Endodermal cell (in vitro differentiated cells): ENCODE results near the gene TUBB4A. TPM values are rescaled to one million over a fixed set of nuclear protein-coding genes. Genes with fewer than 3 reads are reported as not detected.

Experiments
- DNase-seq: peaks from one replicate; pipeline ENCODE4 v3.0.0-alpha.2; 2017
- H3K27ac ChIP-seq: 2 replicates; pipeline ENCODE4 v1.5.1; 2013; ENCODE audit warnings: mild to moderate bottlenecking, low read depth, low read length, moderate library complexity
- H3K27me3 ChIP-seq: 2 replicates; pipeline ENCODE4 v1.6.1; 2013; ENCODE audit warnings: mild to moderate bottlenecking, low read length, moderate library complexity; ENCODE audit not compliant: insufficient read depth, control insufficient read depth, poor library complexity, severe bottlenecking
- H3K36me3 ChIP-seq: 2 replicates; pipeline ENCODE4 v1.7.0; 2013; ENCODE audit warnings: mild to moderate bottlenecking, low read length, moderate library complexity; ENCODE audit not compliant: control insufficient read depth, insufficient read depth
- H3K4me1 ChIP-seq: one replicate; pipeline ENCODE4 v1.7.0; 2013; ENCODE audit warnings: low read length; ENCODE audit not compliant: control insufficient read depth, insufficient read depth
- H3K4me3 ChIP-seq: 2 replicates; pipeline ENCODE4 v1.5.1; 2013; ENCODE audit warnings: mild to moderate bottlenecking, low read length, moderate library complexity
- H3K9ac ChIP-seq: 2 replicates; pipeline ENCODE4 v1.6.1; 2013; ENCODE audit warnings: mild to moderate bottlenecking, low read length, moderate library complexity; ENCODE audit not compliant: poor library complexity, severe bottlenecking; ENCODE audit errors: extremely low read depth
- H3K9me3 ChIP-seq: 2 replicates; pipeline ENCODE4 v1.6.1; 2013; ENCODE audit warnings: mild to moderate bottlenecking, low read length, moderate library complexity; ENCODE audit not compliant: control insufficient read depth
- H3K27ac Mint-ChIP-seq: 2 replicates; pipeline ENCODE4 v1.8.0; 2020; ENCODE audit warnings: mixed read lengths
- H3K27me3 Mint-ChIP-seq: 2 replicates; pipeline ENCODE4 v1.8.0; 2021; ENCODE audit warnings: mild to moderate bottlenecking, mixed read lengths; ENCODE audit not compliant: insufficient read depth
- H3K36me3 Mint-ChIP-seq: 2 replicates; pipeline ENCODE4 v1.8.0; 2020; ENCODE audit warnings: low read depth, mixed read lengths
- H3K4me1 Mint-ChIP-seq: 2 replicates; pipeline ENCODE4 v1.8.0; 2020; ENCODE audit warnings: mixed read lengths
- H3K4me3 Mint-ChIP-seq: 2 replicates; pipeline ENCODE4 v1.8.0; 2020; ENCODE audit warnings: mild to moderate bottlenecking, moderate library complexity, mixed read lengths
- H3K9me3 Mint-ChIP-seq: 2 replicates; pipeline ENCODE4 v1.8.0; 2020; ENCODE audit warnings: mild to moderate bottlenecking, mixed read lengths
- WGBS, 2 experiments: methylation state at CpG; one replicate each; pipeline versions ENCODE4 v1.1.5 to v1.1.7; 2013; ENCODE audit warnings: missing lambda C conversion rate in 2 of 2, mixed read lengths in 1 of 2; ENCODE audit not compliant: insufficient coverage in 1 of 2, insufficient read length in 1 of 2; 5-methylcytosine and 5-hydroxymethylcytosine counted together
- total RNA-seq, 2 donors: library from RNA; stranded (reverse); fragmentation: NEBNext Ultra II Directional in 1 of 2; extraction: Animal tissue kit (Norgen Biotek cat#: 25700) in 1 of 2; gene quantifications; 2 replicates in 1 of 2; 3 replicates in 1 of 2; pipeline ENCODE4 v1.2.1, GENCODE V29; 2021
- TF ChIP-seq, protein P1 (sequence below): fragments of 200-600 bp; sonication (generic); conservative IDR thresholded peaks from 2 replicates; pipeline ENCODE4 v1.5.0; 2021; ENCODE audit warnings: antibody characterized with exemption, mild to moderate bottlenecking

The TUBB4A gene
- total RNA-seq, 2 donors from 2014 or later: 5.2 to 7.5 TPM

DNA sequence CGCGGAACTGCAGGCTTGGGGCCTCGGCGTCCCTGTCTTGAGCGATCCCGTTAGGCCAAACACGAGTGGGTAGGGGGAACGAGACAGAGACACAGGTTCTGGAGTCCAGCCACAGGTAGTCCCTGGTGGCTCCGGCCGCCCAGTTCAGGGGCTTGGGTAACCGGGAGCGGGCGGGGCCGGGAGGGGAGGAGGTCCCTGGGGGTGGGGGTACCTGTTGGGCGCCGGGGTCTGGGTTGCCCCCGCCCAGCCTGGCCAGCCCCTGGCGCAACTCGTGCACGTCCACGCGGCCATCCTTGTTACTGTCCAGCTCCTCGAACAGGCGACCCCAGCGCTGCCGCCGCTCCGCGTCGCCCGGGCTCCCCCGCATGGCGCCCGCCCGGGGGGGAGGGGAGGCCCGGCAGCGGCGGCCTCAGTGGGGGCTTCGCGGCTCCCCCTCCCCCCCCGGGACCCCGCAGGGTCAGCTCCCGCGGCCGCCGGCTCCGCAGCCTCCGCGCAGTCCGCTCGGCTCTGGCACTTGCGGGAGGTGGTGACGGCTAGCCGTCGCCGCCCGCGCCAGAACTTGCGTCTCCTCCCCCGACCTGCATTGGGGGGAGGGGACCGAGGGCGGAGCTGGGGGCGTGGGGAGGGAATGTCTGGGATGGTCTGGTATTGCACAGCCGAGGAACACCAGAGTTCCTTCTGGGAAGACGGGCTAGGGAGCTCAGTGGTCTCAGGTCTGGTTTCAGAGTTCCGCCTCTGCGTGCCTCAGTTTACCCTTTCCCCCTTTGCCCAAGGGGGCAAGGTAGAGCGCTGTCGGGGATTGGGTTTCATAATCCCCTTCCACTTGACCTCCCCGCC lies 42.6 kb downstream of the TUBB4A start, which contains the start of gene SLC25A23:
Gene SLC25A23 (minus strand): TSS at position 531 of the 837 bp plus-strand sequence. CDS start 164 bp downstream, at position 367.
- peaks cover 12% of the 10 kb centered on the region for H3K9me3 ChIP-seq
- H3K4me1 ChIP-seq: no peaks in the 10 kb centered on the region
- H3K4me3 ChIP-seq: peak within 1 kb of the TSS; percentile 87
- H3K9ac ChIP-seq: peak within 1 kb of the TSS; percentile 30
- peak within 1 kb of the TSS; percentile 25 for H3K27ac ChIP-seq
- Mint-ChIP-seq H3K9me3 (peaks cover 10% of the 10 kb centered on the region), H3K27me3 (peaks cover 23% of the 10 kb centered on the region), H3K4me1 (peaks cover 7% of the 10 kb centered on the region), H3K27ac (peak within 1 kb of the TSS; percentile 92), H3K4me3 (peak within 1 kb of the TSS; percentile 69), H3K36me3 (peaks cover 20% of the 10 kb centered on the region)
- 0 to 1% methylated on average over 3 to 68 of the region's 70 CpGs for WGBS, 2 experiments
- peaks cover 4% of the 10 kb centered on the region for H3K27me3 ChIP-seq
- DNase-seq: peak; percentile 92
- TF ChIP-seq, protein P1, sequence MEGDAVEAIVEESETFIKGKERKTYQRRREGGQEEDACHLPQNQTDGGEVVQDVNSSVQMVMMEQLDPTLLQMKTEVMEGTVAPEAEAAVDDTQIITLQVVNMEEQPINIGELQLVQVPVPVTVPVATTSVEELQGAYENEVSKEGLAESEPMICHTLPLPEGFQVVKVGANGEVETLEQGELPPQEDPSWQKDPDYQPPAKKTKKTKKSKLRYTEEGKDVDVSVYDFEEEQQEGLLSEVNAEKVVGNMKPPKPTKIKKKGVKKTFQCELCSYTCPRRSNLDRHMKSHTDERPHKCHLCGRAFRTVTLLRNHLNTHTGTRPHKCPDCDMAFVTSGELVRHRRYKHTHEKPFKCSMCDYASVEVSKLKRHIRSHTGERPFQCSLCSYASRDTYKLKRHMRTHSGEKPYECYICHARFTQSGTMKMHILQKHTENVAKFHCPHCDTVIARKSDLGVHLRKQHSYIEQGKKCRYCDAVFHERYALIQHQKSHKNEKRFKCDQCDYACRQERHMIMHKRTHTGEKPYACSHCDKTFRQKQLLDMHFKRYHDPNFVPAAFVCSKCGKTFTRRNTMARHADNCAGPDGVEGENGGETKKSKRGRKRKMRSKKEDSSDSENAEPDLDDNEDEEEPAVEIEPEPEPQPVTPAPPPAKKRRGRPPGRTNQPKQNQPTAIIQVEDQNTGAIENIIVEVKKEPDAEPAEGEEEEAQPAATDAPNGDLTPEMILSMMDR: no peak
- H3K36me3 ChIP-seq: peaks cover 17% of the 10 kb centered on the region

DNA sequence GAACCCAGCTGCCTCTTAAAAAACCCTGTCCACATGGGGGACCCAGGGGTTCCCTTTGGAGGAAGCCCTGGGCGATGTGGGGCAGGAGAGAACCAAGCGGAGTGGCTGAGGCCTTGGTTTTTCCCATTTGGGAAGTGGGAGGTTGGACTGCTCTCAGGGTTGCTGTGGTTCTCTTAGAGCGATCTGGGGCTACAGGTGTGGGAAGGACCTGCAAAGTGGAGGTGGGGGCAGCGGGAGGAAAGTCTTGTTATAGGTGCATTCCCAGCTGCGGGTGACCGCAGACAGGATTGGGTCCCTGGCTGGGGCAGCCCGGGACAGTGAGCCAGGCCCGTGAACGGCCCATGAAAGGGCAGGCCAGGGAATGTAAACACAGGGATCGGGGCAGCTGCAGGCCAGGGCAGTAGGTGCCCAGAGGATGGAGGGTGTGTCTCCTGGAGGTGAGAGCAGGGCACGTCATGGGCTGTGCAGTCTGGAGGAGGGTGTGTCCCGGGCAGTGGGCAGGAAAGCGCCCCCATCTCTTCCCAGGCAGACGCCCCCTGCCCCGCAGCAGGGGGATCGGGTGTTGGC lies 43.3 kb downstream of the TUBB4A start:
- H3K36me3 ChIP-seq: peaks cover 24% of the 10 kb centered on the region
- H3K9ac ChIP-seq: peak overlapping the region; percentile 30
- TF ChIP-seq, protein P1: peak; percentile 18
- 53 to 58% methylated on average over 13 to 16 of the region's 16 CpGs for WGBS, 2 experiments
- no peak overlapping the region for H3K27ac ChIP-seq
- peak overlapping the region; percentile 69 for H3K4me3 Mint-ChIP-seq
- peaks cover 27% of the 10 kb centered on the region for H3K36me3 Mint-ChIP-seq
- peaks cover 22% of the 10 kb centered on the region for H3K27me3 Mint-ChIP-seq
- peak overlapping the region; percentile 52 for H3K27ac Mint-ChIP-seq
- H3K4me1 ChIP-seq: no peaks in the 10 kb centered on the region
- H3K27me3 ChIP-seq: peaks cover 4% of the 10 kb centered on the region
- peaks cover 7% of the 10 kb centered on the region for H3K4me1 Mint-ChIP-seq
- peak overlapping the region; percentile 87 for H3K4me3 ChIP-seq
- H3K9me3 ChIP-seq: peaks cover 19% of the 10 kb centered on the region
- peaks cover 17% of the 10 kb centered on the region for H3K9me3 Mint-ChIP-seq
- DNase-seq: peak; percentile 60

DNA sequence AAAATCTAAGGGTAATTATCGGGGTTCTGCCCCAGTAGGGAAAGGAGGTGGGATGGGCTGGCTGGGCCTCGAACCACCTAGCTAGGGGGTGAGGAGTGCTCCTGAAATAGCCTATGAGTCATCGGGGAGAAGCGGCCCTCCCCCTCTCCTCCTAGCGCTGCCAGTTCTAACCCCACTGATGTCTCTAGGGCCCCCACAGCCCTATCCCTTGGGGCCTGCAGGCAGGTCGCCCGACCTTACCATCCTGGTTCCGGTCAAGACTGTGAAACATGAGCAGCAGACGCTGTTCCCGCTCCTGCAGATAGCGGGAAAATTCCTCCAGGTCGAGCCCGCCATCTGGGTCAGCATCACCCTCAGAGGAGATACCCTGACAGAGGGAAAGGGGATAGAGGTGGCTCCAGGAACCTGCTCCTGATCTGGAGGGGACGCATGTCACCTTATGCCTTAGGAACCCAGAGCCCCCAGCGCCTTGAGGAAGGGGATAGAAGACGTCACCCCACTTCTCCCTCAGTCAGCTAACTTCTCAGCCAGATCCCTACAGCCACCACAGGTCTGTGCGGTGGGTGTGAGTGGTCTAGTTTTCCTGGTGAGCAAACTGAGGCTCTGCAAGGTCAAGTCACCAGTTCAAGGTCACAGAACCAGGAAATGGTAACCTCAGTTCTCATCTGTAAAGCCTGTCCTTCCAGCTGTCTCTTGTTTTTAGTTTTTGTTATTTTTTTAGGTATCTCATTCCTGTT lies 44.0 kb downstream of the TUBB4A start:
- peaks cover 22% of the 10 kb centered on the region for H3K27me3 Mint-ChIP-seq
- Histone ChIP-seq H3K4me1 (no peaks in the 10 kb centered on the region), H3K36me3 (peaks cover 30% of the 10 kb centered on the region), H3K9ac (no peak overlapping the region), H3K27ac (no peak overlapping the region), H3K4me3 (peak overlapping the region; percentile 87), H3K9me3 (peaks cover 26% of the 10 kb centered on the region), H3K27me3 (peaks cover 4% of the 10 kb centered on the region)
- WGBS, 2 experiments: 85 to 89% methylated on average over 12 to 17 of the region's 17 CpGs
- peaks cover 7% of the 10 kb centered on the region for H3K4me1 Mint-ChIP-seq
- peak overlapping the region; percentile 69 for H3K4me3 Mint-ChIP-seq
- H3K36me3 Mint-ChIP-seq: peaks cover 33% of the 10 kb centered on the region
- H3K9me3 Mint-ChIP-seq: peaks cover 24% of the 10 kb centered on the region
- TF ChIP-seq, protein P1: no peak
- DNase-seq: no peak
- H3K27ac Mint-ChIP-seq: no peak overlapping the region
